MM.1S (cell line): ENCODE results near the gene ACRBP.

Experiments
- EZH2 ChIP-seq: fragments of 300-600 bp; sonication (generic); optimal IDR thresholded peaks from 2 replicates; pipeline ENCODE3; 2017; ENCODE audit warnings: low read depth, mild to moderate bottlenecking, antibody characterized with exemption, low read length, mixed read lengths
- TF ChIP-seq, protein P1 (sequence below): fragments of 300-600 bp; sonication (generic); IDR thresholded peaks from 2 replicates; pipeline ENCODE4 v1.5.1; 2016; ENCODE audit warnings: antibody characterized with exemption, low read length, mixed read lengths

DNA sequence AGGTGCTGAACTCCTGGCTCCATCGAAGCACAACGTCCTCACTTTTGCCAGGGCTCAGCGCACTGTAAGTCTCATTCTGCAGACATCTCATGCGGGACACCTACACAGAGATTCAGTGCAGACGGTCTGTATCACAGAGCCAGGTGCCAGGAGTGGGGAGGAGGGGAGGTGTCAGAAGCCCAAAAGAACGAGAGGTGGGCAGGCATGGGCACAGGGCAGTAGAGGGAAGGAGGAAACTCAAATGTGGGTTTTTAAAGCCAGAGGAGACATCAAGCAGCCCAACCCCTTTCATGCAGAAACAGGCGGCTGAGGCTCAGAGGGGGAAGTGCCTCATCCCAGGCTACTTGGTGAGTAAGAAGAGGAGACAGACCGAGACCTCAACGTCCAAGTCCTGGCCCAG lies 8.9 kb downstream of the ACRBP start:
- TF ChIP-seq, protein P1, sequence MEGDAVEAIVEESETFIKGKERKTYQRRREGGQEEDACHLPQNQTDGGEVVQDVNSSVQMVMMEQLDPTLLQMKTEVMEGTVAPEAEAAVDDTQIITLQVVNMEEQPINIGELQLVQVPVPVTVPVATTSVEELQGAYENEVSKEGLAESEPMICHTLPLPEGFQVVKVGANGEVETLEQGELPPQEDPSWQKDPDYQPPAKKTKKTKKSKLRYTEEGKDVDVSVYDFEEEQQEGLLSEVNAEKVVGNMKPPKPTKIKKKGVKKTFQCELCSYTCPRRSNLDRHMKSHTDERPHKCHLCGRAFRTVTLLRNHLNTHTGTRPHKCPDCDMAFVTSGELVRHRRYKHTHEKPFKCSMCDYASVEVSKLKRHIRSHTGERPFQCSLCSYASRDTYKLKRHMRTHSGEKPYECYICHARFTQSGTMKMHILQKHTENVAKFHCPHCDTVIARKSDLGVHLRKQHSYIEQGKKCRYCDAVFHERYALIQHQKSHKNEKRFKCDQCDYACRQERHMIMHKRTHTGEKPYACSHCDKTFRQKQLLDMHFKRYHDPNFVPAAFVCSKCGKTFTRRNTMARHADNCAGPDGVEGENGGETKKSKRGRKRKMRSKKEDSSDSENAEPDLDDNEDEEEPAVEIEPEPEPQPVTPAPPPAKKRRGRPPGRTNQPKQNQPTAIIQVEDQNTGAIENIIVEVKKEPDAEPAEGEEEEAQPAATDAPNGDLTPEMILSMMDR, result no peak
- no peak for TF ChIP-seq EZH2
